ENCODE measurements around the gene ARHGAP25.

ARHGAP25 gene

GRCh38 chr2:68825866-68826265 is 91.3 kb downstream of the ARHGAP25 start:
- FAIRE-seq: no peak

GRCh38 chr2:68827666-68828065 is 93.1 kb downstream of the ARHGAP25 start:
- no peak for DNase-seq (ENCODE audit: insufficient read length, low spot score)
- FAIRE-seq: no peak

More at GRCh38 chr2:68825866-68826265, 91.3 kb downstream of the ARHGAP25 start:
- DNase-seq (ENCODE audit: insufficient read length, low spot score): no peak

DNA sequence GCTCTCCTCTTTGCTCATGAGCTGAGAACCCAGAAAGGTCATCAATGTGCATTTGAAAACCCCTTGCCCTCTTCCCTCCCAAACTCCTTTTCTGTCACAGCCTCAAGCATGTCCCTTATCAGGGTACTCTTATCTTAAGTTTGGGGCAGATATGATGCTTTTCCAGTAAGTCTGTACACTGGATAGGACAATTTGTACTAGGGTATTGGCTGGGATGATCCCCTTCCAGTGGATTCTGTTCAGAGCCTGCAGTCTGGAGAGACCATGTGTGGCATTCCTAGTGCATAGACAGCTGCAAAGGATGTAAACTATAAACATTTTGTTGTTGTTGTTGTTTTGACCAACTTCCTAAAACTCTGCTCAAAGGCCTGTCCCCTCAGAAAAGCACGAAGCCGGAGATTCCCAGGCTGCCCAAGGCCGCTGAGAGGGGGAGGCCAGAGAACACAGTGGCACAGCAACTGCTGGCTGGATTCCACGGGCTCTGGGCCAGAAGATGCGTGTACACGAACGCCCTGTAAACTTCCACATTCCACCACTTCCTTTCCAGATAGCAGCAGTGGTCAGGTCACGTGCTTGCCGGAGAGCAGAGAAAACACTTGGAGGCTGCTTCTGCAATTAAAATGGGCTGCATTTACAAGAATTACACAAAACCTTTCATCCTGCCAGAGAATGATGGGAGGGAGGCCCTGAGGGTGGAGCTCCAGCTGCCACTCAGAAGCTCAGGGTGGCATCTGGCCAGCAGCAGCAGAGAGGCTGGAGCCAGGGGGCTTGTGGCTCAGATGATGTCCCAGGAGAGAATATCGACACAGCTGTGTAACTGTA is 94.5 kb downstream of the ARHGAP25 start:
- peak; percentile 73 for FAIRE-seq
- peak; percentile 94 for DNase-seq (ENCODE audit: insufficient read length, low spot score)

DNA sequence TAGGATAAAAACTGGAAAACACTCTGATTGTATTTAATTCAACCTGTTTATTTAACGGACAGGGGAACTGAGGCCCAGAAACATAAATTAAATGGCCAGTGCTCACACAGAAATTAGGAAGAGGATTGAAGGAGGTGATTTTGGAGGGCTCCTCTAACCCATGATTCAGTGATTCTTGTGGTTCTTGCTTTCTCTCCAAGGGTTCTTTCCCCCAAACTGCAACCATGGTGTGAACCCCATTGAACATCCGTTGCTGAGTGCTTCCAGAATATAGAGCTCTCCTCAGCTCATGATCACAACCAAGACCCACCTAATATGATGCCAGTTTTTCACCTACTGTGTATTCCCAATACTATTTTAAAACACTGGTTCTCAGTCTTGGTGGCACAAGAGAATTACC is 95.1 kb downstream of the ARHGAP25 start:
- FAIRE-seq: no peak

GRCh38 chr2:68831686-68832232 is 97.1 kb downstream of the ARHGAP25 start:
- DNase-seq (ENCODE audit: insufficient read length, low spot score): no peak
- FAIRE-seq: no peak

More for the DNA sequence above, 95.1 kb downstream of the ARHGAP25 start:
- no peak for DNase-seq (ENCODE audit: insufficient read length, low spot score)

GRCh38 chr2:68832233-68832869 is 97.7 kb downstream of the ARHGAP25 start:
- DNase-seq (ENCODE audit: insufficient read length, low spot score): peak; percentile 15
- FAIRE-seq: no peak

DNA sequence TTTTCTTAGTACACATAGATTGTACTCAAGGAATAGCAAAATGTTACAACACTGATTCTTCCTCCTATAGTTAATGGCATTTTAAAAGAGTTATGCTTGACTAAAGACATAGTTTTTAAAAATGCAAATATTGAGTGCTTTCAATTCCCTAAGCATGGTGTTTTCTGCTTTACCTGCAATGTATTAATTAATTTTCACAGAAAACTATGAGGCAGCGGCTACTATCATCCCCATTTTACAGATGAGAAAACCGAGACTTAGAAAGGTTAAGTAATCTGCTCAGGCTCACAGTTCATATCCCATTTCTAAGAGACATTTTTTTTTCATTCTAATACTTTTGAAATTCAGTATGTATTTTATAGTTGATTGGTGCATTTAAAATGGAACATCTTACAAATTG is 98.6 kb downstream of the ARHGAP25 start:
- DNase-seq (ENCODE audit: insufficient read length, low spot score) (no peak), FAIRE-seq (no peak)

GRCh38 chr2:68834737-68835376 is 100.2 kb downstream of the ARHGAP25 start:
- no peak for FAIRE-seq
- no peak for DNase-seq (ENCODE audit: insufficient read length, low spot score)

DNA sequence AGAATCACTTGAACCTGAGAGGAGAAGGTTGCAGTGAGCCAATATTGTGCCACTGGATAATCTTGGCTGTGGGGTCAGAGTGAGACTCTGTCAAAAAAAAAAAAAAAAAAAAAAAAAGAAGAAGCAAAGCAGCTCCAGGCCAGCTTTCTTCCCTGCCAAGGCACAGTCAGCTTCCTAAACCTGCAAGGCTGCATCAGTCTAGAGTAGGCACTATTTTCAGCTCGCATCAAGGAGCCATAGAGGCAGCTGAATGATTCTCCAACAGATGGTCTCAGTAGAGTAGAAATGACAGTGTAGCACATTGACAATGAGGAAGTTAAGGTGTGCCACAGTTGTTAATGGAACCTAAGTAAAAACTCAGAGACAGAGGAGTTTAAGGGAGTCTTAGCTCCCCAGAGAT is 101.0 kb downstream of the ARHGAP25 start:
- DNase-seq (ENCODE audit: insufficient read length, low spot score): no peak
- FAIRE-seq: no peak

- FAIRE-seq (no peak), DNase-seq (ENCODE audit: insufficient read length, low spot score) (peak; percentile 49)
Measured at GRCh38 chr2:68837164-68837860, 102.7 kb downstream of the ARHGAP25 start.

DNA sequence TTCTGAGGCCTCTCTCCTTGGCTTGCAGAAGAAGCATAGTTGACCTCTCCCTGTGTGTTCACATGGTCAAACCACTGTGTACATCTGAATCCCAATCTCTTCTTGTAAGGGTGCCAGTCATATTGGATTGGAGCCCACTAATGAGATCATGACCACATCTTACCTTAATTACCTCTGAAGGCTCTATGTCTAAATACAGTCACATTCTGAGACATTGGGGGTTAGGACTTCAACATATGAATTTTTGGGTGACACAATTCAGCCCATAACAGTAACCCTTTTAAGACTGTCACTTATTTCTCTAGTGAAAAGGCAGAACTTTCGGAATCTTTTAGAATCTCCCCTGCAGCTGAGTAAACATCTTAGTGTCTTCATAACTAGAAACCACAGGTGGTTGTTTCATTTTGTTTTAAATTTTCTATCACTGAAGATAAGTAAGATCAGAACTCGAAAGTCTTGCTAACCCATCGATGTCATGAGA is 103.3 kb downstream of the ARHGAP25 start:
- FAIRE-seq (no peak), DNase-seq (ENCODE audit: insufficient read length, low spot score) (no peak)

GRCh38 chr2:68838641-68839040 is 104.0 kb downstream of the ARHGAP25 start:
- FAIRE-seq: no peak
- no peak for DNase-seq (ENCODE audit: insufficient read length, low spot score)

DNA sequence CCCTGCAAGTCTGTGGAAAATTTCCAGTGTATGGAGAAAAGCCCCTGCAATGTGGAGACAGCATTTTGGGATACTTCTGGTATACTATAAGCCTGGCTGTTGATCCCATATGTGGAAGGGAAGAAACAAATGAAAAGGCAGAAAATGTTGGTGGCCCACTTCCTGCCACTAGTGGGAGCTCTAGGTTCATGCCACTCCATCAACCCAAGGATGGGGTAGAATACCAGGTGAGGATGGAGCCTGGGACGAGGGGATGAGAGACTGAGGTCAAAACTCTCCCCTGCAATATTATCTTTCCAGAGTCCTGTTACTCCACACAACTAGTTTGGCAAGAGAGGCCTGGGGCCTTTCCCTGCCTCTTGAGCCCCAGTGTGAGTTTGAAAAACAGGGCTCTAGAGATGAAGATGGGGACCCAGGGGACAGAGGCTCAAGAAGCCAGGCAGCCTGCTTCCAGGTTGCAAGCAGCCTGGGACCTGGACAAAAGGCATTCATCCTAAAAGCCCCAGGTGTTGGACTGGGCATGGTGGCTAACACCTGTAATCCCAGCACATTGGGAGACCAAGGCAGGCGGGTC is 104.7 kb downstream of the ARHGAP25 start:
- no peak for FAIRE-seq
- DNase-seq (ENCODE audit: insufficient read length, low spot score): peak; percentile 19

DNA sequence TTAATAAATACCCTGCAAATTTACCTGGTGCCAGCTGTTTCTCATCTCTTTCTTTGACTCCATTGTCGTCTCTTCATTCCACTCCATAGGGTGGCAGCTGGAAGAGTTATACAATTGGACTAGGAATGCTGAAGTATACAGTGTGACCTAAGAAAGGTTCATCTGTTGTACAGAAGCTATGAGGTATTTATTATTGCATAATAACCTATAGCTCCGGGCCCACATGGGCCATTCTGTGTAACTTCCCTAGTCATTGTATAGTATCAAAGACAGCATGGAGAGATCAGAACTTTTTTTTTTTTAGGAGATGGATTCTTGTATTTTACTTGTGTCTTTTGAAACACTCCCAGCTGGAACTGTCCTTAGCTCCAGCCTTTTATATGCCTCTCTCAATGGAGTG is 110.4 kb downstream of the ARHGAP25 start:
- DNase-seq (ENCODE audit: insufficient read length, low spot score): no peak
- no peak for FAIRE-seq

DNA sequence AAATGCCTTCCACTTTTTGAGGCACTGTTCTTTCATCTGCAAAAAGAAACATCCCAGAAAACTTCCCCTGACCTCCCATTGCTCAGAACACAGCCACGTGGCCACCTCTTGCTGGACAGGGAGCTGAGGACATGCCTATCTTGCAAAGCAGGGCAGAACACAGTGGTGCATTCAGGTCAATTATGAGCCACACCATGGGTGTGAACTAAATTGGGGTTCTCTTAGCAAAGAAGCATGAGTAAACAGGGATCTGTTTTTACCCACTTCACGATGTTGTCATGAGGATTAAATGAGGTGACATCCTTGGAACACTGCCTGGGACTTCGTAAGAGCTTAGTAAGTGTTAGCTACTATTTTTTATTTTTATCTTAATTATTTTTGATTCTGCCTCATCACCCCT is 111.5 kb downstream of the ARHGAP25 start:
- DNase-seq (ENCODE audit: insufficient read length, low spot score) (no peak), FAIRE-seq (no peak)

DNA sequence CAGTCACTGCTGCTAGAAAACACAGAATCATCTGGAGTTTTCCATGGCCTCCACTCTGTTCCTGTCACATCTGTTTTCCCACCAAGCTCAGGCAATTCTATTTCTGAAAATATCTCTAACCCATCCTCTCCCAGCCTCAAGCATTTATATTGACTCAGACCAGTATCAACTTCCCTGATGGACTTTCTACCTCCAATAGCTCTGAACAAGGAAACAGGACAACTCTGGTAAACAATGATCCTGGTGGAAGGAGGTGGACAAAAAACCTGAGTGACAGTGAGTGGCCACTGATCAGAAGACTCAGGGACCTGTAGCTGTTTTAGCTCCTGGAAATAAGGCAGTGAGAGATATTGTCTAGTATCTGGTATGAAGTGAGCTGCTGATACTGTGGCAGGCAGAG is 113.1 kb downstream of the ARHGAP25 start:
- FAIRE-seq (no peak), DNase-seq (ENCODE audit: insufficient read length, low spot score) (no peak)

DNA sequence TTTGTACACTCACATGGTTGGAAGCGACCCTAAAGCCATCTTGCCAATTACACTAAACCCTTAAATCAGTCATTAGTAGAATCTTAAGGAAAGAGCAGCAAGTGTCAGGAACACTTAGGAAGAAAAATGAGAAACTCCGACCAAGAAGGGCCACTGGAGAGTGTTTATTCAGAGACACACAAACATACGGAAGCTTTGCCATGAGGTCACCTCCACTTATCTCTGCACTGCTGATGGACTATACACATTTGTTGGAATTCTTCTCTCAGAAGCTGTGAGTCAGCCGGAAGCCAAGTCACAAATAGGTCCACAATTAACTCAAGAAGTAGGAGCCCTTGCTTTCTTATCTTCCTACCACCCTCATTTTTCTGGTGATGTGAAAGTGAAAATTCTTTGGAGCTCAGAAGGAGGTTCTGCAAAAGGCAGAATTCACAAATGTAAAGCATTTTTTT is 115.0 kb downstream of the ARHGAP25 start:
- DNase-seq (ENCODE audit: insufficient read length, low spot score) (no peak), FAIRE-seq (no peak)

- FAIRE-seq: no peak
- DNase-seq (ENCODE audit: insufficient read length, low spot score): no peak
Measured at GRCh38 chr2:68850524-68850923, 115.9 kb downstream of the ARHGAP25 start.

- no peak for FAIRE-seq
- no peak for DNase-seq (ENCODE audit: insufficient read length, low spot score)
Measured at GRCh38 chr2:68853035-68853434, 118.4 kb downstream of the ARHGAP25 start.

- FAIRE-seq (no peak), DNase-seq (ENCODE audit: insufficient read length, low spot score) (no peak)
Measured at GRCh38 chr2:68853915-68854314, 119.3 kb downstream of the ARHGAP25 start.

Measured in HTR-8/SVneo (cell line).